ENCODE data around the gene KDM8. TPM values are rescaled to one million over a fixed set of nuclear protein-coding genes. Genes with fewer than 3 reads are reported as not detected.

KDM8 gene
- total and polyA plus RNA-seq, 12 donors, result 3.4 to 14.6 (median 8.5) TPM

- Histone ChIP-seq H3K9me3 (replicated peaks in 1 of 3) (no peaks in the 10 kb centered on the region), H3K36me3 (replicated peaks in 1 of 2) (peaks cover 0 to 16% of the 10 kb centered on the region in 2 donors), H3K27ac (no peak overlapping the region), H3K4me3 (no peak overlapping the region), H3K27me3 (no peaks in the 10 kb centered on the region), H3K4me1 (replicated peaks in 1 of 2) (no peaks in the 10 kb centered on the region)
- TF ChIP-seq POLR2A (IDR thresholded peaks at IDR 0.05), result no peak
- no peak for TF ChIP-seq CTCF (IDR thresholded peaks at IDR 0.05)
- no peak for DNase-seq
- 94 to 97% (median 96%) methylated on average over 3 to 7 of the region's 7 CpGs for WGBS, 4 donors
- intact Hi-C loops (cut with DNase I), result no loop called here
Measured at GRCh38 chr16:27215660-27216059, 12.3 kb downstream of the KDM8 start.

GRCh38 chr16:27216297-27216885 is 13.1 kb downstream of the KDM8 start:
- H3K27ac ChIP-seq, result no peak overlapping the region
- H3K4me1 ChIP-seq (replicated peaks in 1 of 2), result no peaks in the 10 kb centered on the region
- H3K4me3 ChIP-seq, result no peak overlapping the region
- TF ChIP-seq POLR2A (IDR thresholded peaks at IDR 0.05), result no peak
- peaks cover 0 to 8% of the 10 kb centered on the region in 2 donors for H3K36me3 ChIP-seq (replicated peaks in 1 of 2)
- intact Hi-C loops (cut with DNase I), result no loop called here
- 93 to 97% (median 96%) methylated on average over 9 to 16 of the region's 16 CpGs for WGBS, 4 donors
- H3K27me3 ChIP-seq, result no peaks in the 10 kb centered on the region
- no peaks in the 10 kb centered on the region for H3K9me3 ChIP-seq (replicated peaks in 1 of 3)
- DNase-seq, result no peak

- 82 to 87% (median 86%) methylated on average over 9 to 10 of the region's 10 CpGs for WGBS, 4 donors
Measured at GRCh38 chr16:27217256-27217655, 13.9 kb downstream of the KDM8 start.

GRCh38 chr16:27218756-27219155 is 15.4 kb downstream of the KDM8 start:
- no peaks in the 10 kb centered on the region for H3K9me3 ChIP-seq (replicated peaks in 1 of 3)
- no peak for DNase-seq
- intact Hi-C loops (cut with DNase I), result no loop called here
- H3K36me3 ChIP-seq (replicated peaks in 1 of 2), result peaks cover 0 to 5% of the 10 kb centered on the region in 2 donors
- H3K27me3 ChIP-seq, result no peaks in the 10 kb centered on the region
- no peak overlapping the region for H3K27ac ChIP-seq
- TF ChIP-seq CTCF (IDR thresholded peaks at IDR 0.05) (no peak), POLR2A (IDR thresholded peaks at IDR 0.05) (no peak)
- 91 to 99% (median 96%) methylated on average over 8 to 9 of the region's 9 CpGs for WGBS, 4 donors
- H3K4me3 ChIP-seq, result no peak overlapping the region
- no peaks in the 10 kb centered on the region for H3K4me1 ChIP-seq (replicated peaks in 1 of 2)

More at GRCh38 chr16:27217256-27217655, 13.9 kb downstream of the KDM8 start:
- TF ChIP-seq POLR2A (IDR thresholded peaks at IDR 0.05) (no peak), CTCF (IDR thresholded peaks at IDR 0.05) (no peak)
- Histone ChIP-seq H3K9me3 (replicated peaks in 1 of 3) (no peaks in the 10 kb centered on the region), H3K27me3 (no peaks in the 10 kb centered on the region), H3K27ac (no peak overlapping the region), H3K36me3 (replicated peaks in 1 of 2) (peaks cover 0 to 5% of the 10 kb centered on the region in 2 donors), H3K4me3 (no peak overlapping the region), H3K4me1 (replicated peaks in 1 of 2) (no peaks in the 10 kb centered on the region)
- intact Hi-C loops (cut with DNase I), result no loop called here
- no peak for DNase-seq

GRCh38 chr16:27219161-27219560 is 15.8 kb downstream of the KDM8 start:
- Histone ChIP-seq H3K27me3 (no peaks in the 10 kb centered on the region), H3K4me1 (replicated peaks in 1 of 2) (no peaks in the 10 kb centered on the region), H3K9me3 (replicated peaks in 1 of 3) (no peaks in the 10 kb centered on the region), H3K27ac (no peak overlapping the region), H3K36me3 (replicated peaks in 1 of 2) (peaks cover 0 to 8% of the 10 kb centered on the region in 2 donors), H3K4me3 (no peak overlapping the region)
- no peak for DNase-seq
- 78 to 86% (median 83%) methylated on average over 9 to 10 of the region's 10 CpGs for whole genome bisulfite sequencing, 4 donors
- TF ChIP-seq CTCF (IDR thresholded peaks at IDR 0.05) (no peak), POLR2A (IDR thresholded peaks at IDR 0.05) (no peak)
- intact Hi-C loops (cut with DNase I), result no loop called here

Measured in adrenal gland (tissue), 12 donors.